Neuron (in vitro differentiated cells): ENCODE data around the gene MYH15.

ENCODE experiments used
- H2AFZ ChIP-seq: one replicate; pipeline ENCODE4 v1.6.1; 2013; ENCODE audit warnings: low read depth, mild to moderate bottlenecking, inconsistent platforms, low read length, moderate library complexity
- H3K27me3 ChIP-seq: one replicate; pipeline ENCODE4 v1.6.1; 2013; ENCODE audit warnings: low read length; ENCODE audit not compliant: insufficient read depth
- H3K36me3 ChIP-seq: one replicate; pipeline ENCODE4 v1.6.1; 2013; ENCODE audit warnings: low read length; ENCODE audit not compliant: insufficient read depth
- H3K4me1 ChIP-seq: one replicate; pipeline ENCODE4 v1.6.1; 2013; ENCODE audit warnings: low read length; ENCODE audit not compliant: insufficient read depth
- H3K4me3 ChIP-seq: 2 replicates; pipeline ENCODE4 v1.5.1; 2013; ENCODE audit warnings: mild to moderate bottlenecking, low read length, moderate library complexity
- H3K9me3 ChIP-seq: one replicate; pipeline ENCODE4 v1.6.1; 2013; ENCODE audit warnings: low read length

MYH15 gene

DNA sequence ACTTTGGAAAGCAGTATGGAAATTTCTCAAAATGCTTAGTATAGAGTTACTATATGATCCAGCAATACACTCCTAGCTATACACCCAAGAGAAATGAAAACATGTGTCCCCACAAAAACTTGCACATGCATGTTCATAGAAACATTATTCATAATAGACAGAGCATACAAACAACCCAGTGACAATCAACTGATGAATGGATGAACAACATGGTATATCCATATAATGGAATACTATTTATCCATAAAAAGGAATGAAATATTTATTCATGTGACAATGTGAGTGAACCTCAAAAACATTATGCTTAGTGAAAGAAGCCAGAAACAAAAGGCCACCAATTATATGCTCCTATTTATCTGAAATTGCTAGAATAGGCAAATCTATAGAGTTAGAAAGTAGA lies 6.7 kb downstream of the MYH15 start:
- Histone ChIP-seq H3K36me3 (no peaks in the 10 kb centered on the region), H2AFZ (no peak overlapping the region), H3K27me3 (no peaks in the 10 kb centered on the region), H3K4me3 (no peak overlapping the region), H3K4me1 (no peaks in the 10 kb centered on the region), H3K9me3 (no peaks in the 10 kb centered on the region)

DNA sequence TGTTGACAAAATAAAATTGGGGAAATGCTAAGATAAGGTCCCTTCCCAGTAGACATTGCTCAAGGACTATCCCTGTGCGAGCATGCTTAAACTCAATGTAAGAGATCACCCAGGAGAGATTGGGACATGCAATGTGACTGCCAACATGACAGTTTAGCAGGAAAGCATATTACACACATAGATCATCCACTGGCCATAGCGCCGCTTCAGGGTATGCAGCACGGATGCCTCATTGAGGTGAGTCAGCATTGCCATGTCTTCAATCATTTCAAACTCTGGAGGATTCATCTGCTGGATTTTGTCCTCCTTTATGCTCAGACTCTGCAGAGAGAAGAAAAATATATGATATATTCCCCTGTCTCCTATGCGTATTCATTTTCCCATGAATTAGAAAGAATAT lies 8.9 kb downstream of the MYH15 start:
- no peak overlapping the region for H2AFZ ChIP-seq
- no peaks in the 10 kb centered on the region for H3K27me3 ChIP-seq

DNA sequence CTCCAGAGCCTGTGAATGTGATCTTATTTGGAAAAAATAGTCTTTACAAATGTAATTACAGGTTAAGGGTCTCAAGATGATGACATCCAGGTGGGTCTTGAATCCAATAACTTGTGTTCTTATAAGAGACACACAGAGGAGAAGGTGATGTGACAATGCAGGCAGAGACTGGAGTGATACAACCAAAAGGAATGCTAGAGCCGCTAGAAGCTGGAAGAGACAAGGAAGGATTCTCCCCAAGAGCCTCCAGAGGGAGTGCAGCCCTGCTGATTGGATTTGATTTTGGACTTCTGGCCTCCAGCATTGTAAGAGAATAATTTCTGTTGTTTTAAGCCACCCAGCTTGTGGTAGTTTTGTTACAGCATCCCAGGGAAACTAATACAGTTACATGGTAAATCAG lies 9.7 kb downstream of the MYH15 start:
- Histone ChIP-seq H2AFZ (no peak overlapping the region), H3K4me1 (no peaks in the 10 kb centered on the region), H3K4me3 (no peak overlapping the region), H3K27me3 (no peaks in the 10 kb centered on the region), H3K36me3 (no peaks in the 10 kb centered on the region), H3K9me3 (no peaks in the 10 kb centered on the region)

More for the DNA sequence above, 8.9 kb downstream of the MYH15 start:
- H3K36me3 ChIP-seq = no peaks in the 10 kb centered on the region
- no peaks in the 10 kb centered on the region for H3K9me3 ChIP-seq
- no peak overlapping the region for H3K4me3 ChIP-seq
- no peaks in the 10 kb centered on the region for H3K4me1 ChIP-seq

DNA sequence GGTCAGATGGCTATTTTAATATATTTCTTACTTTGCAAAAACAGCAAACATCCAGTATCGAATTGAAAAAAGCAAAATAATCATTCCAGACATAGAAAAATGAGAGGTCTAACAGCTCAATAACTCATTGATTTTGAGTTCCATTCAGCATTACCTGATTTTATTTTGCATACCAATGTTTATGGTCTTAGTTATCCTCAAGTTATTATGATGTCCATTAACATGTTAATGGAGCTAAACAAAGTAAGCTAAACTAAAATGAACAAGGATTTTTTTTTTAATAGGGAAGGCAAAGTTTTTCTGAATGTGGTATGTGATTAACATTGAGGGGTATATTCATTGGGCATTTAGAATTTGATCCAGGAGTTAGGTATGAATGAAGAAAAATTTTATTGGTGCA lies 13.1 kb downstream of the MYH15 start:
- Histone ChIP-seq H2AFZ (no peak overlapping the region), H3K27me3 (no peaks in the 10 kb centered on the region), H3K4me1 (no peaks in the 10 kb centered on the region), H3K36me3 (no peaks in the 10 kb centered on the region), H3K4me3 (no peak overlapping the region), H3K9me3 (no peaks in the 10 kb centered on the region)

DNA sequence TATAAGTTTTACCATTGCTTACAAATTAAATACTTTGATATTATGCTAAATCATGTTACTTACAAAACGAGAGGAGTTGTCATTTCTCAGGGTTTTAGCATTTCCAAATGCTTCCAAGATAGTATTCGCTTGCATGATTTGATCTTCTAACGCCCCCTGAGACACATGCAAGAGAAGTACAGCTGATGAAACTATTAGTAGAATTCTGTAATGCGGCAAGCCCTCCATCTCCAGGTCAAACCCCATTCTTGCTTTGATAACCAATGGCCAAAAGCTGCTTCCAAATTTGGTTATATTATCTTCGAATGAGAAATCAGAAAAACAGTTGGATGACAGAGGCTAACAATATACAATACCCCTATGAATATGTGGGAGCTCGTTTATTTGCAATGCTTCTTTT lies 14.7 kb downstream of the MYH15 start:
- Histone ChIP-seq H2AFZ (no peak overlapping the region), H3K4me1 (no peaks in the 10 kb centered on the region), H3K9me3 (no peaks in the 10 kb centered on the region), H3K27me3 (no peaks in the 10 kb centered on the region), H3K4me3 (no peak overlapping the region), H3K36me3 (no peaks in the 10 kb centered on the region)

DNA sequence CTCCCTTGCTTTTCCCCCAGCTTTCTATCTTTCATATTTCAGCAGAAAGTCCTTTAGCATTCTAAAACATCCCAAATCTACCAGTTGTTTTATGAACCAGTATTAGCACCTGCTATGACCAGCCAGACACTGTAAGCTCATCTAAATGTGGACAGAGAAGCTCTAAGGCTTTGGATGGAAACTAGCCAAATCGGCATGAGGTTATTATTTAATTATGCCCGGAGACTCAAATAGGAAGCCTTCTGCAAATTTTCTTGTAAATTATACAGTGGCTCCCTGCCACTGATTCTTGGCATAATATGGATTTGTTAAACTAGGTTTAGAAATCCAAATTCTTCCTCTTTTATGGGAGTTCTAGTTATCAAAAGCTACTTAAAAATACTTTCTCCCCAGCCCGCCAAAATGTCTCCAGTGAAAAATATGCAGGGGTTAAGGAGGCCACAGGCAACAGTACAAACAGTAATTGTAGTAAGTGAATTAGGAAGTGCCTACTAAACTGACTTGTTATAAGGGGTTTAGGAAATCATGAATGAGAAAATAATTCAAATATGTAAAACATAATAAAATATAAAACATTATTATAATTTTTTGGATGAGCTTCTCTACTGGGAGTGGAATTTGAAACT lies 15.4 kb downstream of the MYH15 start:
- Histone ChIP-seq H3K27me3 (no peaks in the 10 kb centered on the region), H3K9me3 (no peaks in the 10 kb centered on the region), H2AFZ (no peak overlapping the region), H3K4me3 (no peak overlapping the region), H3K36me3 (no peaks in the 10 kb centered on the region), H3K4me1 (no peaks in the 10 kb centered on the region)

DNA sequence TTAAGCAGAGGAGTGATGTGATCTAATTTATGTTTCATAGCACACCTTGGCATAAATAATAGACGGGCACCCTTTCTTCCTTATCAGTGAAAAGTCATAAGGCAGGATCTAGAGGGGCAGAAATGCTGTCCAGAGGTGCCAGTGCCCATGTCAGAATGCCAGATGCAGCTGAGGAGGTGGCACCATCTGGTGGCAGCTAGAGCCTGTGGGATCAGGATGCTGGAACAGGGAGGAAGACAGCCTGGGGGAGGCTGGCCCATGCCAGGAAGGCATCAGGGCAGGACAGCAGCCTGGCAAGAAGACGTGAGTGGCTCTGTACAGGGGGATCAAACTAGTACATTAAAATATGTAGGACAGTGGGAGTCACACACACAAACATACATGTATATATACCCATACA lies 16.5 kb downstream of the MYH15 start:
- Histone ChIP-seq H2AFZ (no peak overlapping the region), H3K27me3 (no peaks in the 10 kb centered on the region), H3K9me3 (no peaks in the 10 kb centered on the region), H3K36me3 (no peaks in the 10 kb centered on the region), H3K4me1 (no peaks in the 10 kb centered on the region), H3K4me3 (no peak overlapping the region)

DNA sequence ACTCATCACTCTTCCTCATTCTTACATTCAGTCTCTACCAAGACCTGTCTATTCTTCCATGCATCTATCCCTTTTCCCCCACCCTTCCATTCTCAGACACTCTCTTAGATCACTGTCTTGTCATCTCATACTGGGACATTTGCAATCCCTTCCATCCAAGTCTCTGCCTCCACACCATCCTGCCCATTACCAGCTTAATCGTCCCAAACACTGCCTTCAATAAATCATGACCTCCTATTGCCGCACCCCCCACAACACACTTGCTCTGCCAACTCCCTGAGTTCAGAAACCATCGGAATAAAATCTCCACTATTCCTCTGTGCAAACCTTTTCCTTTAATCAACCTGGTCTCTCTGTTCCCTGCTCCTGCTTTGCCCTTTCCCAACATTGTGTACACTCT lies 18.9 kb downstream of the MYH15 start:
- no peak overlapping the region for H2AFZ ChIP-seq
- no peak overlapping the region for H3K4me3 ChIP-seq
- H3K27me3 ChIP-seq = no peaks in the 10 kb centered on the region

DNA sequence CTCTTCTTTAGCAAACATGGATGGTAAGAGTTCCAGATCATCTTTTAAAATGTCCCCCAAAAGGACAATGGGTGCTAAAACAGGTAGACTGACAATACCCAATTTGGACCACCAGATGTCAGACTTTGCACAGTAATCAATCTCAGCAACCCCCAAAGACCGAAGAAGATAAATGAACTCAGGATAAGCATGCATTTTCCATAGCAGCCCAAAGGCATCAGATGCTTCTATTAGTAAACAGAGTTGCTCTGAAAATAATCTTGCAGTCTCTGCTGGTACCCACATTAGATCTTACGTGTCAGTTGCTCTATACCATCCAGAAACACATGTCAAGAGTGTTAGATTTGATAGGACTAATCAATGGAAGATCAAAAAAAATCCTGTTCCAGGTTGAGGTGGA lies 20.6 kb downstream of the MYH15 start:
- peaks cover 24% of the 10 kb centered on the region for H3K4me1 ChIP-seq
- no peak overlapping the region for H3K4me3 ChIP-seq
- no peaks in the 10 kb centered on the region for H3K9me3 ChIP-seq
- no peaks in the 10 kb centered on the region for H3K36me3 ChIP-seq
- H3K27me3 ChIP-seq = no peaks in the 10 kb centered on the region
- no peak overlapping the region for H2AFZ ChIP-seq

More for the DNA sequence above, 18.9 kb downstream of the MYH15 start:
- H3K36me3 ChIP-seq = no peaks in the 10 kb centered on the region
- peaks cover 11% of the 10 kb centered on the region for H3K4me1 ChIP-seq
- H3K9me3 ChIP-seq = no peaks in the 10 kb centered on the region

DNA sequence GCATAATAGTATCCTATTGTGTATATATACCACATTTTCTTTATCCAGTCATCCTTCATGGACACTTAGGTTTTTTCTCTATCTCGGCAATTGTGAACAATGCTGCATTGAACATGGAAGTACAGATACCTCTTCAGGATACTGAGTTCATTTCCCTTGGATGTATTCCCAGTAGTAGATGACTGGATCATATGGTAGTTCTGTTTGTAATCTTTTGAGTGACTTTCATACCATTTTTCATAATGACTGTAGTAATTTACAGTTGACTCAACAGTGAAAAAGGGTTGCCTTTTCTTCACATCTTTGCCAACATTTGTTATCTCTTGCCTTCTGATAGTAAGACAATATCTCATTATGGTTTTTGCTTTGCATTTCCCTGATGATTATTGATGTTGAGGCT lies 21.8 kb downstream of the MYH15 start:
- no peak overlapping the region for H2AFZ ChIP-seq
- no peaks in the 10 kb centered on the region for H3K27me3 ChIP-seq
- no peaks in the 10 kb centered on the region for H3K9me3 ChIP-seq
- peaks cover 24% of the 10 kb centered on the region for H3K4me1 ChIP-seq
- no peak overlapping the region for H3K4me3 ChIP-seq
- no peaks in the 10 kb centered on the region for H3K36me3 ChIP-seq

DNA sequence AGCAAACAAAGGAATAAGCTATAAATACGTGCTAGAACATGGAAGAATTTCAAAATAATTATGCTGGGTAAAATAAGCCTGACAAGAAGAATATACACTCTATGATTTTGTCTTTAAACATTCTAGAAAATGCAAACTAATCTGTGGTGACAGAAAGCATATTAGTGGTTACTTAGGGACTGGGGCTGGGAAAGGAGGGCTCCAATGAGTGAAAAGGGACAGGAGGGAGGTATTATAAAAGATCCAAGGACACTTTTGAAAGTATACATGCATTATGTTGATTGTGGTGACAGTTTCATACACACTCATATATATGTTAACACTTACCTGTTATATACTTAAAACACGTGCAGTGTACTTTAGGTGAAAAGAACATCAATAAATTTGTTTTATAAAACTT lies 23.0 kb downstream of the MYH15 start:
- H2AFZ ChIP-seq = peak overlapping the region; percentile 23
- H3K36me3 ChIP-seq = no peaks in the 10 kb centered on the region
- H3K27me3 ChIP-seq = no peaks in the 10 kb centered on the region
- peaks cover 24% of the 10 kb centered on the region for H3K4me1 ChIP-seq
- H3K9me3 ChIP-seq = no peaks in the 10 kb centered on the region
- no peak overlapping the region for H3K4me3 ChIP-seq

DNA sequence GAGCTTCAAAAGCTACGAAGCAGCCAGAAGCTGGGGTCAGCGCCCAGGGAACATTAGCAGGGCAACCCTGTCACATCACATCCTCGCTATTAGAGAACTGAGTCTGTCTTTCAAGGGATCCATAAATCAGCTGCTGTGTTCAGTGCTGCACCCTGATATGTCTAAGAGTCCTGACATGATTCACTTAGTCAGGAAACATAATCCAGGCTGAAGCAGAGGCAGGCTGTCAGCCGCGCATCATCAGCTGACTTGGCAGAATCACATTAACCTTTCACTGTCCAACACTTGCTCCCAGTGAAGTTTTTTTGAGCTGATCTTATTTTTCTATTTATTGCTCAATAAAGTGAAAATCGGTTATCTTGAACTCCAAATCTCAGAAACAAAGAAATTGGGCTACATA lies 23.5 kb downstream of the MYH15 start:
- H3K27me3 ChIP-seq = no peaks in the 10 kb centered on the region
- H3K36me3 ChIP-seq = no peaks in the 10 kb centered on the region
- peak overlapping the region; percentile 14 for H3K4me3 ChIP-seq
- peaks cover 24% of the 10 kb centered on the region for H3K4me1 ChIP-seq
- peak overlapping the region; percentile 23 for H2AFZ ChIP-seq
- H3K9me3 ChIP-seq = no peaks in the 10 kb centered on the region

DNA sequence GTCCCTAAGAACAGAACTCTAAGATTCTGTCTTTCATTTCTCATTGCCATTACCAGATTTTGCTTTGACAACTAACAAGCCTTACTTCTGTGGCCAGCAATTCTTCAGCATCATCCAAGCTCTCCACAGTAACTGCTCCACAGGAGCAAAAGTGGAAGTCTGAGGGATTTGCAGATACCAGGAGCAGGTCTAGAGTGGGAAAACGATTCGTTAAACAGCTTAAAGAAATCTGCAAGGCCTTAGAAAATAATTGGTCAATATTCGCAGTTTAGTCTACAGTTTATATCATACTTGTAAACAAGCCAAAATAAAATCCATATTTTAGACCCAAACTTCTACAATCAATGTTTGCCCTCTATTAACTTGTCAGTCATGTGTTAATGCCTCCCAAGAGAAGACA lies 24.1 kb downstream of the MYH15 start:
- H3K4me3 ChIP-seq = no peak overlapping the region
- peaks cover 24% of the 10 kb centered on the region for H3K4me1 ChIP-seq
- no peaks in the 10 kb centered on the region for H3K9me3 ChIP-seq

DNA sequence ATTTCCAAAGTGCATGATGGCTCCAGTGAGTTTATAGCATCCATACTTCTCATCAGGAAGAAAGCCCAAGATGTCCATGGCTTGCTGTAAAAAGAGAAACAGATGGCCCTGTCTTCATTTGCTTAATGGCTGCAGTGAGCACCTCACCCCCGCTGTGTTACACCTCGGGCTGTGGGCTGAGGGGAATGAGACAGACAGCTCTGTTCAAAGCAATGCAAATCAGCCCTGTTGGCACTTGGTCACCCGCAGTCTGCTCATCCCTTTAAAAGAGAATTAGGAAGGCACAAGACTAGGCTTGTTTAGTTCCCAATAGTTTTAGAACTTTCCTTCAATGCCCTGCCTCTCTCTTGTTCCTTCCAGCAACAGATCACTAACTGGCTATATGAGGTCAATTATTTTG lies 25.2 kb downstream of the MYH15 start:
- Histone ChIP-seq H3K4me3 (no peak overlapping the region), H2AFZ (peak overlapping the region; percentile 8), H3K4me1 (peaks cover 24% of the 10 kb centered on the region), H3K27me3 (no peaks in the 10 kb centered on the region), H3K9me3 (no peaks in the 10 kb centered on the region), H3K36me3 (no peaks in the 10 kb centered on the region)

More for the DNA sequence above, 24.1 kb downstream of the MYH15 start:
- Histone ChIP-seq H2AFZ (no peak overlapping the region), H3K27me3 (no peaks in the 10 kb centered on the region), H3K36me3 (no peaks in the 10 kb centered on the region)
